ENCODE measurements around the gene NCAPG. TPM values are rescaled to one million over a fixed set of nuclear protein-coding genes. Genes with fewer than 3 reads are reported as not detected.

Gene NCAPG
- total RNA-seq, 2 donors from 2014 or later: 79.1 to 87.5 TPM

Other genes starting within 250 kb of the NCAPG start
- gene LAP3, start 233.8 kb upstream of the NCAPG start, total RNA-seq: 10 to 100 TPM; 72.5 to 97.7 TPM
- gene MED28, start 196.3 kb upstream of the NCAPG start, total RNA-seq: 10 to 100 TPM; 38.6 to 44.5 TPM
- not detected for gene FAM184B, start 29.4 kb upstream of the NCAPG start, total RNA-seq
- gene DCAF16, start 222 bp upstream of the NCAPG start, total RNA-seq: 10 to 100 TPM; 50.1 to 50.2 TPM
- gene LCORL, start 210.8 kb downstream of the NCAPG start, total RNA-seq: 1 to 10 TPM; 8.4 to 9.1 TPM

Measured in activated T-cell treated with anti-CD3 and anti-CD28 coated beads, Interleukin-2, amount 50 U/mL, for 72 hours (primary cell).